OCI-LY3 (cell line): ENCODE data around the gene ANLN.

Experiments used
- H2AFZ ChIP-seq: fragments of 200-600, 300-600 bp; shearing (Covaris generic); 2 replicates; pipeline ENCODE4 v1.6.0; 2014; ENCODE audit warnings: antibody characterized with exemption, low read depth, low read length
- H3K27ac ChIP-seq: fragments of 200-600, 300-600 bp; sonication (generic); 2 replicates; pipeline ENCODE4 v1.5.1; 2014; ENCODE audit warnings: mild to moderate bottlenecking, low read length, moderate library complexity, mixed read lengths
- H3K27me3 ChIP-seq: fragments of 200-600, 300-600 bp; sonication (generic); 2 replicates; pipeline ENCODE4 v1.6.1; 2014; ENCODE audit warnings: low read depth, low read length, mixed read lengths
- H3K36me3 ChIP-seq: fragments of 200-600, 300-600 bp; sonication (generic); replicated peaks from 2 replicates; pipeline ENCODE3; 2014; ENCODE audit warnings: low read depth, low read length, mixed read lengths
- H3K4me1 ChIP-seq: fragments of 300-600, 200-600 bp; sonication (generic); 2 replicates; pipeline ENCODE4 v1.6.1; 2014; ENCODE audit warnings: low read length, mixed read lengths
- H3K4me2 ChIP-seq: fragments of 200-600, 300-600 bp; sonication (generic); 2 replicates; pipeline ENCODE4 v1.6.1; 2014; ENCODE audit warnings: low read length, mixed read lengths
- H3K4me3 ChIP-seq: fragments of 300-600, 200-600 bp; sonication (generic); 2 replicates; pipeline ENCODE4 v1.5.1; 2014; ENCODE audit warnings: antibody characterized with exemption, mild to moderate bottlenecking, low read length, moderate library complexity
- H3K79me2 ChIP-seq: fragments of 300-600, 200-600 bp; shearing (Covaris generic); 2 replicates; pipeline ENCODE4 v1.6.1; 2014; ENCODE audit warnings: mild to moderate bottlenecking, low read length, mixed read lengths
- H3K9ac ChIP-seq: fragments of 300-600, 200-600 bp; shearing (Covaris generic); 2 replicates; pipeline ENCODE4 v1.6.0; 2014; ENCODE audit warnings: mild to moderate bottlenecking, low read length, moderate library complexity
- H3K9me3 ChIP-seq: fragments of 200-600, 300-600 bp; shearing (Covaris generic); 2 replicates; pipeline ENCODE4 v1.6.1; 2014; ENCODE audit warnings: low read length, mixed read lengths; ENCODE audit not compliant: insufficient read depth
- H4K20me1 ChIP-seq: fragments of 200-600, 300-600 bp; sonication (generic); 2 replicates; pipeline ENCODE4 v1.6.1; 2016; ENCODE audit warnings: low read length, mixed read lengths; ENCODE audit not compliant: insufficient read depth
- EZH2phosphoT487 ChIP-seq: fragments of 200-600 bp; shearing (Covaris generic); IDR thresholded peaks from 2 replicates; pipeline ENCODE4 v1.6.1; 2018; ENCODE audit warnings: antibody characterized with exemption, mixed run types, low read depth
- TF ChIP-seq, protein P1 (sequence below): fragments of 200-600, 300-600 bp; sonication (generic); IDR thresholded peaks from 2 replicates; pipeline ENCODE4 v1.5.1; 2014; ENCODE audit warnings: antibody characterized with exemption, low read length, low read depth

ANLN gene

DNA sequence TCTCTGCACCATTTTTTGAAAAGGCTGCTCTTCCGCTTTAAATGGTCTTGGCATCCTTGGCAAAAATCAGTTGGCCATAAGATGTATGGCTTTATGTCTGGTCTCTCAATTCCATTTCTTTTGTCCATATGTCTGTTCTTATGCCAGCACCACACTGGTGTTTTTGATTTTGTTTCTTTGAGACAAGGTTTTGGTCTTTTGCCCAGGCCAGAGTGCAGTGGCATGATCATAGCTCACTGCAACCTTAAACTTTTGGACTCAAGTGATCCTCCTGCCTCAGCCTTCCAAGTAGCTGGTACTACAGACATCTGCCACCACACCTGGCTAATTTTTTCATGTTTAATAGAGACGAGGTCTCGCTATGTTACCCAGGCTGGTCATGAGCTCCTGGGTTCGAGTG, 48.5 kb downstream of the ANLN start:
- H3K4me3 ChIP-seq = no peak overlapping the region
- no peak overlapping the region for H2AFZ ChIP-seq
- H3K4me2 ChIP-seq = no peak overlapping the region
- H3K9me3 ChIP-seq = no peaks in the 10 kb centered on the region
- 0 out of 2 replicates have a peak, but pooled peaks cover 3% of the 10 kb centered on the region for H4K20me1 ChIP-seq
- TF ChIP-seq, protein P1, sequence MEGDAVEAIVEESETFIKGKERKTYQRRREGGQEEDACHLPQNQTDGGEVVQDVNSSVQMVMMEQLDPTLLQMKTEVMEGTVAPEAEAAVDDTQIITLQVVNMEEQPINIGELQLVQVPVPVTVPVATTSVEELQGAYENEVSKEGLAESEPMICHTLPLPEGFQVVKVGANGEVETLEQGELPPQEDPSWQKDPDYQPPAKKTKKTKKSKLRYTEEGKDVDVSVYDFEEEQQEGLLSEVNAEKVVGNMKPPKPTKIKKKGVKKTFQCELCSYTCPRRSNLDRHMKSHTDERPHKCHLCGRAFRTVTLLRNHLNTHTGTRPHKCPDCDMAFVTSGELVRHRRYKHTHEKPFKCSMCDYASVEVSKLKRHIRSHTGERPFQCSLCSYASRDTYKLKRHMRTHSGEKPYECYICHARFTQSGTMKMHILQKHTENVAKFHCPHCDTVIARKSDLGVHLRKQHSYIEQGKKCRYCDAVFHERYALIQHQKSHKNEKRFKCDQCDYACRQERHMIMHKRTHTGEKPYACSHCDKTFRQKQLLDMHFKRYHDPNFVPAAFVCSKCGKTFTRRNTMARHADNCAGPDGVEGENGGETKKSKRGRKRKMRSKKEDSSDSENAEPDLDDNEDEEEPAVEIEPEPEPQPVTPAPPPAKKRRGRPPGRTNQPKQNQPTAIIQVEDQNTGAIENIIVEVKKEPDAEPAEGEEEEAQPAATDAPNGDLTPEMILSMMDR = no peak
- TF ChIP-seq EZH2phosphoT487 = no peak
- peaks cover 4% of the 10 kb centered on the region for H3K79me2 ChIP-seq
- no peak overlapping the region for H3K27ac ChIP-seq
- peaks cover 59% of the 10 kb centered on the region for H3K36me3 ChIP-seq
- no peaks in the 10 kb centered on the region for H3K4me1 ChIP-seq
- H3K9ac ChIP-seq = no peak overlapping the region
- H3K27me3 ChIP-seq = no peaks in the 10 kb centered on the region

GRCh38 chr7:36439624-36440023, 50.0 kb downstream of the ANLN start:
- Histone ChIP-seq H4K20me1 (0 out of 2 replicates have a peak, but pooled peaks cover 3% of the 10 kb centered on the region), H3K27ac (no peak overlapping the region), H3K27me3 (no peaks in the 10 kb centered on the region), H3K4me1 (no peaks in the 10 kb centered on the region), H3K9me3 (no peaks in the 10 kb centered on the region), H3K9ac (no peak overlapping the region), H2AFZ (no peak overlapping the region), H3K4me3 (no peak overlapping the region), H3K79me2 (peaks cover 4% of the 10 kb centered on the region), H3K4me2 (no peak overlapping the region), H3K36me3 (peaks cover 52% of the 10 kb centered on the region)
- TF ChIP-seq EZH2phosphoT487 = no peak
- TF ChIP-seq, protein P1 = no peak

DNA sequence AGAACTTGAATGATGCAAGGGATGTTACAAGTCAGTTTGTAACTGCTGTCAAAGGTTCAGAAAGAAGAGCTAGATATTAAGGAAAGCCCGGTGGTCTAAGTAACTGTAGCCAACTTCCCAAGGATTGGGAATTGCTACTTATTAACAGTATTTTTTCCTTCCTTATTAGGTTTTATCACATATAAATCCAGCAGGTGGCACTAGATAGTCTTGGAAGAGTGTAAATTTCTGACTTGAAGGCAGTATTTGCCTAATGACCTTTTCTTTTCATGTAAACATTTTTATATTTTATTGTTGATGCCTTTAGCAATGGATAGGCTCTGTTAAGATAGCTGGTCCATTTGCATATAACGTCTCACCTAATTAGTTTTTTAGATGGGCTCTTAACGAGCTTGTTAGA, 51.2 kb downstream of the ANLN start:
- TF ChIP-seq, protein P1 = peak; percentile 51
- TF ChIP-seq EZH2phosphoT487 = no peak
- Histone ChIP-seq H3K4me2 (no peak overlapping the region), H3K4me3 (no peak overlapping the region), H3K4me1 (no peaks in the 10 kb centered on the region), H3K36me3 (peaks cover 56% of the 10 kb centered on the region), H2AFZ (no peak overlapping the region), H4K20me1 (0 out of 2 replicates have a peak, but pooled peaks cover 3% of the 10 kb centered on the region), H3K9ac (no peak overlapping the region), H3K27ac (no peak overlapping the region), H3K27me3 (no peaks in the 10 kb centered on the region), H3K79me2 (peaks cover 4% of the 10 kb centered on the region), H3K9me3 (no peaks in the 10 kb centered on the region)

- TF ChIP-seq EZH2phosphoT487 = no peak
- TF ChIP-seq, protein P1 = no peak
- H3K4me2 ChIP-seq = no peak overlapping the region
- peaks cover 4% of the 10 kb centered on the region for H3K79me2 ChIP-seq
- no peaks in the 10 kb centered on the region for H3K9me3 ChIP-seq
- peaks cover 58% of the 10 kb centered on the region for H3K36me3 ChIP-seq
- H3K27ac ChIP-seq = no peak overlapping the region
- H3K4me1 ChIP-seq = no peaks in the 10 kb centered on the region
- H3K9ac ChIP-seq = no peak overlapping the region
- no peaks in the 10 kb centered on the region for H3K27me3 ChIP-seq
- H4K20me1 ChIP-seq = 0 out of 2 replicates have a peak, but pooled peaks cover 3% of the 10 kb centered on the region
- no peak overlapping the region for H3K4me3 ChIP-seq
- H2AFZ ChIP-seq = no peak overlapping the region
Measured at GRCh38 chr7:36441344-36442022, 51.8 kb downstream of the ANLN start.
